GM21423 (cell line): ENCODE results near the gene MGAT1.

Experiments
- ATAC-seq: cut with Tn5 transposase; IDR thresholded peaks from one replicate; pipeline ENCODE4 v1.9.1; 2021; ENCODE audit warnings: mild to moderate bottlenecking, moderate library complexity; ENCODE audit not compliant: unreplicated experiment

MGAT1 gene

DNA sequence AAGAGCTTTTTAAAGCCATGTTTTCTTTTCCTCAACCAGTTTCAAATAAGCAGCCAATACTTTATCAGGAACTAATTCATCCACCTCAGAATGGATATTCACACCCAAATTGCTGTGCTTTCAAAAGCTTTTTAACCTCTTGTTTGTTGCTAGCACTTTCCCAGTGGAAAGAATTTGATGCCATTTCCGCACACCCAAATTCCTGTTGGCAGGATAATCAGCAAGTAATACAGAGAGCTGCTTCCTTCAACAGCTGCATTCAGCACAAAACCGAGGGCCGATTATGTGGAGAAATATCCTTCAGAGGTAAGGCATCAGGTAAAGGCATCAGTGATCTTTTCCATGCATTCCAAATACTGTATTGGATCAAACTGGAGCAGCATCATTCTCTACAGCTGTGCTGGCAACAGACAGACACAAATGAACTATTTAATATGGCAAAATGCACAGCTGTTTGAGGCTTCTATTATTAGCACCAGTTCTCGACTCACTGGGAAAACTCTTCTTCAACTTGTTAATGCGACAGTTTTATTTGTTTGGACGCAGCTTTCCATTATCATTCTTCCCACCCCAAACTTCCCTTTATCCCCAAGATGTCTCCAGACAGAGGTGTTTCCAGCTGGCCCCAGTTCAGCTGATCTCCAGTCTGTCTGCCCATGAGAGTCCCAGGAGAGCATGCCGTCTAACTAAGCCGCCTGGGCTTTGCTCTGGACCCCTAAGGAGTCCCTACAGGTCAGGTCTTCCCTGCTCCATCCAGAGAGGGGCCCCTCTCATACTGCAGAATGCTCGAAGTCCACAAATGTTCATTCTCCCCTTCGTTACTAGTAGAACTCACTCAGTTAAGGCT, 22.2 kb upstream of the MGAT1 start:
- ATAC-seq, result no peak

DNA sequence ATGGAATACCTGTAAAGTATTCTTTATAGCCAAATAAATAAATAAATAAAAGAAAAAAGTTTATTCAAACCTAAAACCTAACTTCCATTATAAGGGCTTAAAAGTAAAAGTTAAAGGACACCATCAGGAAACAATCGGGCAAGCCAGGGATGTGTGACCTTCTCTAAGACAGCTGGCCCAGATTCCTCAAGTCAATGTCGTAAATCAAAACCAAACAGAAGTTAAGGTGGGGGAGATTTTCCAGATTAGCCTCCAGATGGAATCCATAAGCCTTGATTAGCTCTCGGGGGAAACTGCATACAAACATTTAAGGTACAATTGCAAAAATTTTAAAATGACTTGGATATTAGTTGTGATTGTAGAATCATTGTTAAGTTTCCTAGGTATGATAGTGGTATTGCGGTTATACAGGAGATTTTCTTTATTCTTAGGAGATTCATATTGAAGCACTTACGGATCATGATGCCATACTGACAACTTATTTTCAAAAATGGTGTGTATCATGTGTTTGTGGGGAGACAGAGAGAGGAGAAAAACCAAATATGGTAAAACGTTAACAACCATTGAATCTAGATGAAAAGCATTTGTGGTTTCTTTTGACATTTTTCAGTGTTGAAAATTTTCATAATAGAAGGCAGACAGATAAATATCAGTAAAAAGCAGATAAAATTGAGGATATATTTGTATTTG, 21.5 kb upstream of the MGAT1 start:
- ATAC-seq, result no peak

DNA sequence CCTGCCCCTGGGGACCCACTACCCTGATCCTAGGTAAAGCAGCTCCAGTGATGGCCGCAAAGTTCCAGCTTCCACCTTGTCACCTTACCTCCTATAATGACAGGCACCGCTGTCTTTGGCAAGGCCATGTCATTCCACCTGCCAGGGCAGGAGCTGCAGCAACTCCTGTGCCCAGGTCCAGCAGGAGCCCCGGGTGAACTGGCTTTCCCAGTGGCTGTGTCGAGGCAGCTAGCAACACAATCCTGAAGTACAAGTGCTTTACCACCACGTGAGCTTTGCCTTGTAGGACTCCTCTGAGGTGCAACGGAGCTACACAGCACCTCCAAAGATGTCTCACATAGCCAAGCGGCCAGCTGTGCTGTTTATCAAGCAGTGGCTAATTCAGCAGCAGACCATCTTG, 20.7 kb upstream of the MGAT1 start:
- no peak for ATAC-seq

DNA sequence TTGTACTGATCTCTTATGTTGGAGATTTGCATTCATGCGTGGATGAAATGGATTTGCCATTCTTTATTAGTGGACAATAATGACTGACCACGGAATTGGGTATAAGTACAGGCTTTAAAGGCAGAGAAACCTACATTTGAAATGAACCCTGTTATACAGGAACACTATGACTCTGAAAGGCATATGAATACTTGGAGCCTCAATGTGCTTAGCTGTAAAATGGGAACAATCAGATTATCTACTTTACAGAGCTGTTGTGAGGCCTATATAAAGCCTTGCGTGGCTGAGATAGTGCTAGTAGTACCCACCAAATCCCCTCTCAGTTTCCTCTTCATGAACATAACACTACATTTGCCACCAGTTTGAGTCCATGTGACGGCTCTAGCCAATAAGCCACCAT, 18.9 kb upstream of the MGAT1 start:
- ATAC-seq, result no peak

DNA sequence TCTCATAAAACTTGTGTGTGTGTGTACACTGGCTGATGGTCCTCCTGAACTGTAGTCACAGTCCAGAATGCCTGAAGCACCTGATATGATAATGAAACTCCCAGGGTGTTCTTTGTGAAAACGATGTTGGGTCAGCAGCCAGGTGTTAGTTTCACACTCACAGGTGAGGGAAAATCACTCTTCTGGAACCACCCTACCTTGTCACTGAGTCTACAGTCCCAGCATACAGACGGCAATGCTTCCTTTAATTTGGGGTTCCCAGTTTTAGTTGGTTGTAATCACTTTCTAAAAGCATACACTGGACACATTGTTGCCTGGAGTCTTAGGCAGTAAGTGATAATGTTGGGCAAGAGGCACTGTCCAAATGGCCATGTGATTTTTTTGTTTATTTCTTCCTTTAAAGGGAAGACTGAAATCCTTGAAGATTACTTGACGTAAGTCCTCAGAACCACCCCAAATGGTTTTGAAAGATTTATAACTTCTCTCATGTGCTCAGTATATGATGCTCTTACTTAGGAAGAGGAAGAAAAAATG, 18.2 kb upstream of the MGAT1 start:
- peak; percentile 63 for ATAC-seq

DNA sequence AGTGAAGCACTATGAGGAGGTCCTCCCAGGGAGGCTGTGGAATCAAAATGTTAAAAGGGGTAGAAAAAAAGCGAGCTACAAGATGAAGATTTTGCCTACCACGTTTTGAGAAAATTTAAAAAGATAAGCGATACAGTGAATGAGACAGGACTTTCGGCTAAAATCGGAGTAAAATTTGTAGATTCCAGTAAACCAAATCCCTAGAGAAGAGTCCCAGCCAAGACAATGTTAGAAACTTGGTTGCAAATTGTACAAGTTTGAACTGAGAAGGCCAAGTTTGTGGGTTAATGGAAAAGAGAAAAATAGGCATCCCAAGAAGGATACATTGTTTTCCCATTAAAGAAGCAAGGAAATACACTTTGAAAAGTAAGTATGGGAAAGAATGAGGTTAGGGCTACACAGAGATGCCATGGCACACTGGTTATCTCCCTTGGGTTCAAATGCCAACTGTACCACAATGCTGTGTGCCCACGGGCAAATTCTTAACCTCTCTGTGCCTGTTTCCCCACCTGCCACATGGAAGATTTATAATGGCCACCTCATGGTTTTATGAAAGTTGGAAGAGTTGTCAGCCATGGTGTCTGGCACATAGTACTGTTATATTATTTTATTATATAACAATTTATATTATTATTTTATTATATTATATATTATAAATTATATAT, 16.2 kb upstream of the MGAT1 start:
- ATAC-seq, result no peak

DNA sequence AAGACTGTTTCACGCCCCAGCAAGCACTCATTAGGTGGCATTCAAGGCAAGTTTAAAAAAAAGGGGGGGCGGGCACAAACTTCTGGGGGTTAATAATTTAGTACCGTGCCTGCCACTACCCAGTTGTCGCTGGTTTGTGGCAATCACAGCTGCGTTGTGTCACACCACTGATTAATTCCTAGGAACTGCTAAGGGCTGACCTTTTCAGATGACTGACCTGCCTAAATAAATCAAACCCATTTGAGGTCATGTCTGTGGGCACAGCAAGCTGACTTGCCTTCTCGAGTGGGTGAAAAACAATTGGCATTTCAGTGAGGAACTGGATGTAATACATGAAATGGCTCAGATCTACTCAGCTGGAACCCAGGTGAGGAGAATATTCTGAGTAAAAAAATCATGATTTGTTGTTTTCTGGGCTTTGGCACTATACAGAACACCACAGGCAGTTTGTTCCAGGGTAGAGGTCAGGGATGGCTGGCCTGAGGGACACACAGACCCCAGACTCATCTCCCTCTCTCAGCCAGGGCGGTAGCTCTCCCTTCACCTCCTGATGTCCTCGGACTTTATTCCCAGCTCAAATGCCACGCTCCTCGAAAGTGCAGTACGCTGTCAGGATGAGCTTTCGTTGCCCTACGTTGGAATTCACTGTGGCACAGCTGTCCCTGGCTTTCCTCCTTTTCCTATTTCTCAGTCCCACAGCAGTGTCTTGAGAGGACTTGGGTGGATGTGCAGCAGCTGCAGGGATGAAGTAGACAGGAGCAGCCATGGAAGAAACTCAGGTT, 15.5 kb upstream of the MGAT1 start:
- no peak for ATAC-seq

DNA sequence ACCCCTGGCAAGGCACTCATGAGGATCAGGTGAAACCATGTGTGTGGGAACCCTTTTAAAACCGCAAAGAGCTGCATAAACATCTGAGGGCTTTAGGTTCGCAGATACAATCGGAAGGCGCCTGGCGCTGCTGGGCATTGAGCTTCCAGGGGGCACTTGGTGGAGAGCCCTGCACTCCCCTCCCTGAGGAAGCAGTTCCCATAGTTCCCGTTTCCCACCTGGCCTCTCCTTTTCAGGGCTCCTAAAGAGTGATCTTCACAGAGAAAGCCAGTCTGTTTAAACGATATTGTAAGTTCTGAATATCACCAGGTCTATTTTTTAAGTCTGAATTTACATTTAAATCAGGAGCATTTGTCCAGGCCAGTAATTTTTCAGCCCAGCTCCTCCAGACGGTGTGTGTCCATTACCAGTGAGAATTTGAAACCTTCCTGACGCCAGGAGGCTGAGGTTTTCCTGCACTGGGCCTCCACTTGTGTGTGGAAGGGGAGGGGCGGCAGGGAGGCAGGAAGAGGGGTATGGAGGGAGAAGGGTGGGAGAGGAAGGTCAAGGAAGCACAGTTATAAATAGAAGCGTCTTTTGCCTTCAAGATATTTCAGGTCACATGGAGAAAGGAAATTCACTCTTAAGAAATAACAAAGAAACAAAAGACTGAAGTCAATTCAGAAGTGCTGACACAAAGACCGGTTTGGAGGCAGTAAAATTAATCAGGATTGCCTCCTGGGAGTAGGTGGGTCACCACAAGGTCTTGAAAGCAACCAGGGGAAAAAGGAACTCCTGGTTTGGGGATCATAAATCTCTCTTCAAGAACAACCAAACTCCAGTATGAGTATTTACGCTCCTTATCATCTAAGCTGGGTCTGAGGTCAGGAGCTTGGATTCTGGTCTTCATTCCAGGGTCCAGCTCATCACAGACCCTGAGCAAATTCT, 14.3 kb upstream of the MGAT1 start:
- ATAC-seq, result no peak

DNA sequence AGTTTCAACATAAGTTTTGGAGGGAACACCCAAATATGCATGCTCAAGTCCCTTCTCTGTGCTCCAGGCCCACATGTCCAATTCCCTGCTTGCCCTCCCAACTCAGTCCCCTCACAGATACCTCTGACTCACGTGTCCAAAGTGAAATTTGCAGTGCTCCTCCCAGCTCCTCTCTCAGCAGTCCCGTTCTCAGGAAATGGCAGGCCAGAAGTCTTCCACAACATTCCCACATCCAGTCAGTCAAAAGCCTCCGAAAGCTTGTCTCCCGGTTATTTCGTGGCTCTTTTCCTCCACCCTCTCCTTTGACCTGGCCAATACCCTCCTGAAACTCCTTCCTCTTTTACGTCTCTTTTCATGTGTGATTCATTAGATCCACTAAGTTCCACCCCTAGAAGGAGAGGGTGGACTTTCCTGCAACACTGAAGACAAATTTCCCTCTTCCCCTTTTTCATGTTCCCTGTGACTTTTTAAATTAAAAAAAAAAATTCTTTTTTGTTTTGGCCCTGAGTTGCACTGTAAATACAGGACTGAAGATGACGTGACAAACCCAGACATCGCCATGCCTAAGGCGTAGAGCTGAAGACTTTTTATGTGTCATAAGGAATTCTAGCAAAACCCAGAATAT, 12.8 kb upstream of the MGAT1 start:
- ATAC-seq, result no peak

DNA sequence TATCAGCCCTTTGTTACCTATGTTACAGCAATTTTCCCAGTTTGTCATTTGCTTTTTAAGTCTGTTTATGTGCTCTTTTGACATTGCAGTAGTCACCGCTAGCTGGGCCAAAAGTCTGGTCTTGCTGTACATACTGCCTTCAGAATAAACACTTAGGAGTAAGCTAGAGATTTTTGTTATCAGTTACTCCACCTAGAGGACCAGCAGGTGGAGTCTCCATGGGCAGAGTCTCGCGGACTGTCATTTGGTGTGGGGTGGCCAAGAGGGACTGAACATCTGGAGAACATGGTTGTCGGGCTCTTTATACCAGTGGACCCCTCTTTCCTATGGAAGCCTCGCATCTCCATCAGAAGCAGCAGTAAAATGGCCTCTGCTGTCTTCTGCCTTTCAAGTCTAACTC, 10.8 kb upstream of the MGAT1 start:
- no peak for ATAC-seq

DNA sequence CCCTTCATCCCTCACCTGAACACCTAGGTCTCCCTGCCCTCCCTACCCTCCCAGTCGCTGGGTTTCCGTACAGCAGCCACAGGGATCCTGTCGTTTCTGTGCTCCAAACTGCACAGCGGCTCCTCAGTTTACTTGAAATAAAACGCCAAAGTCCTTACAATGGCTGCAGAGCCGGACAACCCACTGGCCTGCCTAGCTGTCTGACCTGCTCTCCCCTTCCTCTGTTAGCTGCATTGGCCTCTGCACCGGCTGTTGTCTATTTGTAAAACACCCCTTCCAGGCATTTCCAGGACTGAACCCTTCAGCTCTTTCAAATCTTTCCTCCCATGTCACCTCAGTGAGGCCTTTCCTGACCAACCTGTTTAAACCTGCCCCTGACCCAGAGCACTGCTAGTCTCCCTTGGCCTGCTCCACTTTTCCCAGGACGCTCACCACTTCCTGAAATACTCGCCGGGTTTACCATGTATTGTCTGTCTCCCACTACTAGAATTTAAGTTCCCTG, 9.1 kb upstream of the MGAT1 start:
- no peak for ATAC-seq

DNA sequence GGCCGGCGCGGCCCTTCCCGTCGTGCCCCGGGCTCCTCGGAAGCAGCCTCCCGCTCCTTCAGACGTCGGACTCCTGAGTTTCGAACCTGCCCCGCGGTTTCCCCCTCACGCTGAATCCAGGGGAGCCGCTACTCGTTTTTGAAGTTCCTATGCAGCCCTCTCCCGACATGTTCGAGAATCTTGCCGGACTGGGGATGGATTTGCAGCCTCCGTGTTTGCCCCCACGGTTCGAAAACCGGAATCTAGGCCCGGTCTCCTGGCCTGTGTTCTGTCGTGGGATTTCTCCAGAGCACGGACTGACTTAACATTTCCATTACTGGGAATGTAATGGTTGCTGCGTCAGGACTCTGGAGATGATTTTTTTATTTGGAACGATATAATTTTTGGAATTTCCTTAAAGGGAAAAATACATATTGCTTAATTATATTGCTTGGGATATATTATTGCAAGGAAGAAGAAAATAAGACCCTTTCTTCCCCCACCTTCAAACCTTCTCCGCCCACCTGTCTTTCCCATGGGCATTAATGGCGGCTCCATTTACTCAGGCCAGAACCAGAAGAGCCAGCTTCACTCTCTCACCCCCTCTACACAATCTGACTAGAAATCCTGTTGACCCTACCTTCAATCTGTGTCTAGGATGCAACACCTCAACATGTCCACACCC, 8.5 kb upstream of the MGAT1 start:
- ATAC-seq, result no peak

DNA sequence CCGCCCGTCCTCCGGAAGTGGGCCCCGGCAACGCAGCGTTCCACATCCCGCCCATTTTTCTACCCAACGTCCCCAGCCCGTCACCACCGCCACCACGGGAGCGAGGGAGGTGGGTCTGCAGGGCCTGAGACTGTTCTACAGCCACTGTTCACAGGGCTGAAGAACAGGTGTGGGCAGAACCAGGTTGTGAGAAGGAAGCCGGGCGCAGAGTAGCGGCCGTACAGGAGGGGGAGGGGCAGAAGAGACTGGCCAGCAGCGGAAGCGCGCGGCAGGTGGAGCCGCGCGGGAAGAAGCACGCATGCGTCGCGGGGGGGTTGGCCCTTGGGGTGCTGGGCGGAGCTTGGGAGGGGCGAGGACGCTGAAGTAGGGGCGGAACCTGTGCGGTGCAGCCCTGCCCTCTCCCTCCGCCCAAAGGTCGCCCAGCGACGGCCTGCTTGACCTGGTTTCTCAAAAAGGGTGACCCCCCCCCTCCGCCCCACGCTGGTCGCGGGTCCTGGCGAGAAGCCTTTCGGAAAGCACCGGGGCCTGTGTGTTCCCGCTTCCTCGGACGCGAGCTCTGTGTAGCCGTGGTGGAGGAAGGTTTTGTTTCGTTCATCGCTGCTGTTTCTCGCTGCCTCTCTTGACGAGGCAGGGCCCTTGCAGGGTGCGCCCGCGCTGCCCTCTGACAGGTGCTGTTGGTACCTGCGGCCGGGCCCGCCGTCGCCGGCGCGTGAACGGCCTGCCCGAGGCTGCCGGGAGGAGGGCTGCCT, 7.8 kb upstream of the MGAT1 start:
- peak; percentile 66 for ATAC-seq

DNA sequence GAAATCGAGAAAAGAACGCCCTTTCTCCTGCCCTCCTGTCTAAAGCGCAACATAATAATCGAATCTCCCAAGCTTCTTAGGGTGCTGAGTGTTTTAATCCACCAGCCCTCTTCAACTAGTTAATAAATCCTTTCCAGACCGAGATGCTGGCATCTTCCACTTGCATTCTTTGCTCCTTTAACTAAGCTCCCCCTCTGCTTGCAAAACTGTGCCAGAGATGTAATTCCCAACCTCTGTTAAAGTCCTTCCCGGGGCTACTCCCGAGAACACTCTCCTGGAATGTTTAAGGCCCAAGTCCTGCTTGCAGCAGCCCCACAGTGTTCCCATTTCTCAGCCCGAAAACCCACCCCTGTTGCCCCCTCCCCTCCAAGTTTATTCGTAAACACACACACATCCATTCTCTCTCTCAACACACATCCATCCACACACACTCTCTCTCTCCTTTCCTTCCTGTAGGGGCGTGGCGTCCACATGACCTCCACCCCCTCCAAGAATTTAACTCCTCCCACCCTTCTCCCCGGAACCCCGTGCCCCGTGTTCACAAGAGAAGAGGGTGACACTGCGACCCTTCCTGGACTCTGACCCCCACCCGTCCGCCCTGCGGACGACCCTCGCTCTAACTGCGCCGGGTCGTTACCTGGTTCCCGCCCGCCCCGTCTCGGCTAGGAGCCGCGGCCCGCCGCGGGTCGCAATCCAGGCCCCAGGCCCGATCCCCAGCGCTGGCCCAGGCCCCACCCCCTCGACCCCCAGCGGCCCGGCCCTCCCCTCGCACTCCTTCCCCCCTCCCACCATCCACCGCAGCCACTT, 7.0 kb upstream of the MGAT1 start:
- peak; percentile 48 for ATAC-seq

DNA sequence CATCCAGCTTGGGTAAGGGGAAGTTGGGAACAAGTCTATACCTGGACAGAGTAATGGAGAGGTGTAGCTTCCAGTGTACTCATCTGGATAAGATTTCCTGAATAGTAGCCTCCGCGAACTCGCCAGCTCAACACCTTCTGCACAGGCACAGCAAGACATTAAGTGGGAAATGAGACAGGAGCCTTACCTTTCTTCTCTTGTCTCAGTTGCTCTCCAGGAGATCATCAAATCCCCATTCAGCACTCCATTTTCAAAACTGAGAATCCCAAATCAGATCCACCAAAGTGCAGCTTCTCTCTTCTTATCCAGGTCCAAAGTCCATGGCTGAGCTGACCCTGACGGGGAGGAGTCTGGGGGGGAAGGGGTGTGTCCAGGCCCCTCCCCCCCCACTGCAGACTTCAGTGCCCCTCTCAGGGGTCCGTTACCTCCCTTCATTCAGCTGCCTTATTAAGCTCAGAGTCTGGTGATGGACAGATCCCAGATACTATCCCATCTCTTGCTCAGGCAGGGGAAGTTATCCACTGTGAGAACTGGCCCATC, 5.9 kb upstream of the MGAT1 start:
- no peak for ATAC-seq

DNA sequence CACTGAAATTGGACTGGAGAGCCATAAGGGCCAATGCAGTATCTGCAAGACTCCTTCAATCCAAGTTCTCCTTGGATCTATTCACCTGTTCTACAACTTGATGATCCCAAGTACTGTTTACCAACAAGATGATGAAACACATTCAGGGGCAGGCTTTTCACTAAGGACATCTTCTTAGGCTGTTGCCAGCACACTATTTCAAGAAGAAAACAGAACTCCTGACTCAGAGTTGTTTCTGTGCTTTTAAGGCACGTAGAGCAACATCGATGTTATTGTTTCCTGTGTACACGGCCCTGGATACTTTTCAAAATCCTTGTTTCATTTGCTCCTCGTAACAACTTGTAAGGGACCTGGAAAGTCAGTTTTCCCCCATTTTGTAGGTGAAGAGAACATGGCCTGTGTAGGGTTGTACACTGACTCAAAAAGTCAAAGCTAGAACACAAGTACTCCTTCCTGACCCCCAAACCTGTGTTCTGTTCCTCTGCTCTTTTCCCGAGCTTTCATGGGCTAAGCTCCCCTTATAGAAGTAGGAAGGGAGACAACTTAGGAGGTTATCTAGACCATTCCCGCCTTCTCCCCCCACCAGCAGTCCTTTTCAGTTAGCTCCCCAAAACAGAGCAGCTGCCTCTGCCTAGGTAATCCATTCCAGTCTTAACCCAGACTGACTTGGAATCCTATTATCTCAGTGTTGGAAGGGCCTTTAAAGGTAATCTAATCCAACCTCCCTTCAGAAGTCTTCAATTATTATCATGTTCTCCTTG, 5.2 kb upstream of the MGAT1 start:
- no peak for ATAC-seq
